ENCODE results near the gene S100A8. TPM values are rescaled to one million over a fixed set of nuclear protein-coding genes. Genes with fewer than 3 reads are reported as not detected.

The S100A8 gene
- total RNA-seq, 1 donor from 2014 or later, result 40.7 TPM

DNA sequence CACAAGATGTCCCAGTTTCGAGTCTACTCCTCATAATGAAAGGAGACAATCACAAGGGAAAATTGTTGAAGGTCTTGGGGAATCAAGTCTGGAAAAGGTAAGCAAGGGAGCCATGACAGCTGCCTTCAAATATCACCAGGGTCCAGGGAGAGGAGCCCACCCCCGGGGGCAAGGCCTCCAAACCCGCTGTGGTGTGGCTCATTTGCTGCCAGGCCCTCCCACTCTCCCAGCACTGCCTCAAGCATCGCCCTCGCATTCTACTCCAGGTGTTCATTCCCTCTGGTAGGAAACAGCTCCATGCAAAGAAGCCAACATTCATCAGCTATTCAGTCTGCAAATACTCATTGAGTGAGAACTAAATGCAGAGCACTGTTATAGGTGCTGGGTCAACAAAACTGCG is 24.6 kb downstream of the S100A8 start:
- ATAC-seq, result no peak
- intact Hi-C loops (cut with micrococcal nuclease), result no loop called here
- DNase-seq, result no peak

DNA sequence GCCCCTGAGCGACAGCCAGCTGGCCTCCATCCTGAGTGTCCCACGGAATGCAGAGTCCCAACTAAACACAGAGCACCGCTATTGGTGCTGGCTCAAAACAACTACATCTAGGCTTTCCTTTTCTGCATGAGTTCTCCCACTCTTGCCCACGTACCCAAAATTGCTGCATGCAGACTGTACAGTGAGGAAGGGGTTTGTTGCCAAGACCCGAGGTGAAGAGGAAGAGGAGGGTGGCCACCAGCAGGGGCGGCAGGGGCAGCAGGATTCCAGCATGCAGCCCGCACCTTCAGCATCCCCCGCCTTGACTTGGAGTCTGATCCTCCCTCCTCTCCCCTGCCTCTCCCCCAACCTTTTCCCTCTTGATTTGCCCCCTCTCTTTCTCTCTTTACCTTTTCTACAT is 25.2 kb downstream of the S100A8 start:
- intact Hi-C loops (cut with micrococcal nuclease), result no loop called here
- no peak for ATAC-seq
- no peak for DNase-seq

DNA sequence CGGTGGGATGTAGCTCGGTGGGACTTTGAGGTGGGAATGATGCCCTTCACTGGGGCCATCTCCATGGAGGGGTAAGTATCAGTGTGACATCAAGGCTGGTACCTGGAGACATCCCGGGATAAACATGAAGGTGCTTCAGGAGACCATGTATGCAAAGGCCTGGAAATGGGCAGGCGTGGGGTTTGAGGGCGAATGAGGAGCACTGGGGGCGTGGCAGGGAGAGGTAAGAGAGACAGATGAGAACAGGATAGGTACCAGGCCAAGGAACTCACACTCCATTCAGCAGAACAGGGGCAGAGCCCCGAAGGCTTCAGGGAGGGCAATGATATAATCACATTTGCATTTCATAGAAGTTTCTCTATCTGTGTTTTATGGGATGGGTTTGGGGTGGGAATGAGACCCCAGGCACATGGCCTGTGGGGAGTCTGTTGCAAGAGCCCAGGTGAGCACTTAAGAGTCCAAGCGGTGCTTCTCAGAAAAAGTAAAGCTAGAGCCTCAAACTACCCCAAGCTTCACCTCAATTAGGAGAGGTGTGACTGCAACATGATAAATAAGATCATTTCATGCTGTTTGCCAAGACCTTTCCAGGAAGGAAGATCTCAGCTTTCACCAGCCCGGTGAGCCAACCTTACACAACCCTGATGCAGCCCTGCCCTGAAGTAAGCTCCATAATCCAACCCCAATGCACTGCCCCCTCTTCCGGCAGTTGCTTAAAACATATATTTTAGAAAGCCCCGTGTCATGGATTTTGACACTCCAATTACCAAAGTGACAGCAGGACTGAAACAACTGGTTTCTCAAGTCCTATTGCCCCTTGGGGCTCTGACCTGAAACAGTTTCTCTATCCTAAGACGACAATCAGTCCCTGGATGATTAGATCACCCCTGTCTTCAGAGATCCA is 25.9 kb downstream of the S100A8 start:
- intact Hi-C loops (cut with micrococcal nuclease), result no loop called here
- ATAC-seq (no peak), DNase-seq (no peak)

DNA sequence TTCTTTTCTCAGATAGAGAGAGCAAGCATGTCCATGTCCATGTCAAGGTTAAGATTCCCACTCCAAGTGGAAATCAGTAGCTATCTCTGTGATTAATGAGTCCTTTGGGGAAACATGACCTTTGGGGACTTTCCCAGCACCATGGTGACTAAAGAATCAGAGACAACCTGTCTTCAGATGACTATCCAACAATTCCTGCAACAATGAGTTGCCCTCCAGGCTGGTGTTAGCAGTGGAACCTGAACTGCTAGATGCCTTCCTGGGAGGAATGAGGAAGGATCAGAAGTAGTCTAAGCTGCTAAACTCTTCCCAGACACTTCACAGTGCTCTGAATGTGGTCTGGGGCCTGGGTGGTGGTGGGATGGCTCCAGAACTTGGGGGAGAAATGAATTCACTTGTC is 26.7 kb downstream of the S100A8 start:
- intact Hi-C loops (cut with micrococcal nuclease), result no loop called here
- no peak for ATAC-seq
- DNase-seq, result no peak

DNA sequence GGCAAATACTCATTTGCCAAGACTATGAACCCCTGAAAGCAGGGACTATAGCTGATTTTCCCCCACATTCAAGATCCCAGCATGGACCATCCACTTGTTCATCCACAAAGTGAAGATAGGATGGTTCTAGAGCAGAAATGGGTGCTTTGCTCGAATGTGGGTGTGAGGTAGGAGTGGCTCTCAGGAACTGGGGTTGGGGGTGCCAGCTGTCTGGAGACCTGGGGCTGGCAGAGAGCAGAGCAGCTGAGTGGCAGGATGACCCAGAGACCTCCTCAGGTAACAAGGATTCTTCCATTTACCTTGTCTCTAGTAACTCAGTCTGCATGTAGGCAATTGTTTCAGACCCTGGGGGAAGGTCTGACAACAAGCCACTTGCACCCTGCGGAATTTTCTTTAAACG is 27.2 kb downstream of the S100A8 start:
- no peak for ATAC-seq
- DNase-seq, result no peak
- intact Hi-C loops (cut with micrococcal nuclease), result no loop called here

DNA sequence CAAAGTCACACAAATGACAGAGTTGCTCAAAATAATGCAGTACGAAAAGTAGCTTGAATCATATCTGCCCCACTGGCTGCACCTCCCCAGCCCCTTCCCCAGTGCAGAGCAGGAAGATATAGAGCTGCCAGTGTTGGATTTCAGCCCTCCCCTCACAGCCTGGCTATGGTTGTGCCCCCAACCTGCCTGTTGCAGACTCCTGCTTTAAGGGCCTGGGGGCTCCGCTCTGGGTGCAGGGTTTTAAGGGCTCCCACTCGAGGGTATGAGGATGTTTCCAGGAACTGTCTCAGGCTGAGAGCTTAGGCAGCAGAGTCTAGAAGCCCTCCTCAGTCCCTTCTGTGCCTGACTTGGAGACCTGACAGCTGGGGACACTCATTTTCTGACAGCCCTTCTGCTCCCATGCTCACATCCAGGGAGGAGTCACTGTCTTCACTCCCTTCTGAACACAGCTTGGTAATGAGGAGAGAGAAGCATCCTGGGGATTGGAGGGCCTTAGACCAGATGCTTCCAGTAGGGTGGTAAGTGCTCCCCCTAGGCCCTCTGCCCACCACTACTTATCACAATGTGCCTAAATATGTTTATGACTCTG is 28.6 kb downstream of the S100A8 start:
- ATAC-seq, result no peak
- intact Hi-C loops (cut with micrococcal nuclease), result no loop called here
- DNase-seq, result no peak

DNA sequence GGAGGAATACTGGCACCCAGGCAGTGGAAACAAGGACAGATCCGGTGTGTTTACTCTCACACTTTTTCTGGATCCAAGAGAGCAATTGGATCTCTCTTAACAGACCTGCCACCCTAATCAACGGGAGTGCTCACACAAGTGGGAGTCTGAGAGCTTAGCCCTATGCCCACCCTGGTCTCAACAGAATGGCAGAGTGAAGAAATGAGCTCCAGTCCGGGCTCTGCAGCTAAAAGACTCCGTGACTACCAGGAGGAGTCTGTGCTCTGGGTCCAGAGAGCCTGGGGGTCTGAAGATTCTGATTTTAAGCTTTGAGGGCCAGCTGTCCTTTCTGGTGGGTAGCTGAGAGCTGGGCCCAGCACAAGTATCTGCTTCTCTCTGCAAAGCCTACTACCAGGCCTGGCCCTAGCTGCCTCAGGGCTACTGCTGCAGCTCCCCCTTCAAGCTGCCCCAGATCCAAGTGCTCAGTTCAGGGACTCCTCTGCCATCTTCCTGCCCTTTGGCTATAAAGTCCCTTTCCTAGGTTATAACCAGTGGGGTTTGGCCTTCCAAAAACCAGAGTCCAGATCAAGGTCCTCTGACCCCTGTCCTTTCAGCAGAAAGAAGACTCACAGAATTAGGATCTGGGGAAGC is 29.3 kb downstream of the S100A8 start:
- ATAC-seq (no peak), DNase-seq (no peak)
- intact Hi-C loops (cut with micrococcal nuclease), result no loop called here

DNA sequence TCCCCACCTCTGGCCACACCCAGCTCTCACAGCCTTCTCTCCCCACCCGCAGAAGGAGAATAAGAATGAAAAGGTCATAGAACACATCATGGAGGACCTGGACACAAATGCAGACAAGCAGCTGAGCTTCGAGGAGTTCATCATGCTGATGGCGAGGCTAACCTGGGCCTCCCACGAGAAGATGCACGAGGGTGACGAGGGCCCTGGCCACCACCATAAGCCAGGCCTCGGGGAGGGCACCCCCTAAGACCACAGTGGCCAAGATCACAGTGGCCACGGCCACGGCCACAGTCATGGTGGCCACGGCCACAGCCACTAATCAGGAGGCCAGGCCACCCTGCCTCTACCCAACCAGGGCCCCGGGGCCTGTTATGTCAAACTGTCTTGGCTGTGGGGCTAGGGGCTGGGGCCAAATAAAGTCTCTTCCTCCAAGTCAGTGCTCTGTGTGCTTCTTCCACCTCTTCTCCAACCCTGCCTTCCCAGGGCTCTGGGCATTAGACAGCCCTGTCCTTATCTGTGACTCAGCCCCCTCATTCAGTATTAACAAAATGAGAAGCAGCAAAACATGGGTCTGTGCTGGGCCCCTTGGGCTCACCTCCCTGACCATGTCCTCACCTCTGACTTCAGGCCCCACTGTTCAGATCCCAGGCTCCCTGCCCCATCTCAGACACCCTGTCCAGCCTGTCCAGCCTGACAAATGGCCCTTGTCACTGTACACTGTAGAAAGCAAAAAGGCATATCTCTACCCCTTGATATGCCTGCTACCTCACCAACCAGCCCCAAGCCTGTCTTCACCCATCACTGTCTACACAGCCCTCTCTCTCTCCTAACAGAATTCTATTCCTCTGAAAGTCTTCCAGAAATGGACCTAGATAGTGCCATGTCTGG is 30.0 kb downstream of the S100A8 start:
- intact Hi-C loops (cut with micrococcal nuclease), result no loop called here
- DNase-seq (no peak), ATAC-seq (peak; percentile 14)

DNA sequence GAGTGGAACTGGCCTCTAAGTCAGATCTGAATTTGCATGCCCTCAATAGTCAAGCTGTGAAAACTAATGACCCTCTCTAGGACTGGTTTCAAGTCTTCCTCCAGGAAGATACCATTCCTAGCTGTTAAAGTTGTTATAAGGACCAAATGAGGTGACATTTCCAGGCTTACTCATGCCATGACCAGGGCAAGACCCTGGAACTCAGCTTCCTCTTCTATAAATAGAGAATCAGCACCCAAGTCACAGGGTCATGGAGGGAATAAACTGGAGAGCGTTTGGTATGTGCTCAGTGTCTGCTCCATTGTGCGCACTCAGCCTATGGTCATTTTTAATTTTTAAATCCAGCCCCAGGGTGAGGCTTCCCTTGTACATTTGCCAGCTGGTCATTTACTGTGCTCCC is 30.7 kb downstream of the S100A8 start:
- ATAC-seq (peak; percentile 45), DNase-seq (no peak)
- intact Hi-C loops (cut with micrococcal nuclease), result no loop called here

DNA sequence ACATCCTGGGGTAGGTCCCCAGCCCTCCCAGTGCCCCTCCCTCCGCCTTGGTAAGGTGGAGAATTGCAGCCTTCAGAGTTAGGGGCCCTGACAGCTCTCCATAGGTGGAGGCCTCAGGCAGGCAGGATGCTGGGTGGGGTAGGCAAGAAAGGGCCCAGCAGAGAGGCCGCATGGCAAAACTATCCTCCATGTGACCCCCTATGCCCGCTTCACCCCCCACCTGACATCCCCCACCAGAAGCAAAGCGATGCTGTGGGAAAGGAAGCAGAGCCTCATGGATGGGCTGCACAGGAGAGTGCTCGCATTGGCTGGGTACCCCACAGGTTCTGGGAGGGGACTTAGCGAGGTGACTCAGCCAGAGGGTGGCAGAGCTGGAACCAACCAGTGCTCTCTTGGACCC is 31.6 kb downstream of the S100A8 start:
- intact Hi-C loops (cut with micrococcal nuclease), result no loop called here
- no peak for ATAC-seq
- no peak for DNase-seq

DNA sequence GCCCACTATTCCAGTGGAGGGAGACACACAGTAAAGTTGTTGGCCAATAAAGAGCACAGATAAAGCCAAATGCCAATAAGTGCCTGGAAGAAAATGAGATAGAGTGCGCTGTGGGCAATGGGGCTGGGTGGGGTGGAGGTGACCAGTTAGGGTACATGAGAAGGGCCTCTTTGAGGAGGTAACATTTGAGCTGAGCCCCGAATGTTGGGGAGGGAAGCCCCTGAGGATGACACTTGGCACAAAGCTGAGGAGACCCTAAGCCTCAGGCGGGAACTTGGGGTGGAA is 32.2 kb downstream of the S100A8 start:
- intact Hi-C loops (cut with micrococcal nuclease), result no loop called here
- ATAC-seq (no peak), DNase-seq (no peak)

DNA sequence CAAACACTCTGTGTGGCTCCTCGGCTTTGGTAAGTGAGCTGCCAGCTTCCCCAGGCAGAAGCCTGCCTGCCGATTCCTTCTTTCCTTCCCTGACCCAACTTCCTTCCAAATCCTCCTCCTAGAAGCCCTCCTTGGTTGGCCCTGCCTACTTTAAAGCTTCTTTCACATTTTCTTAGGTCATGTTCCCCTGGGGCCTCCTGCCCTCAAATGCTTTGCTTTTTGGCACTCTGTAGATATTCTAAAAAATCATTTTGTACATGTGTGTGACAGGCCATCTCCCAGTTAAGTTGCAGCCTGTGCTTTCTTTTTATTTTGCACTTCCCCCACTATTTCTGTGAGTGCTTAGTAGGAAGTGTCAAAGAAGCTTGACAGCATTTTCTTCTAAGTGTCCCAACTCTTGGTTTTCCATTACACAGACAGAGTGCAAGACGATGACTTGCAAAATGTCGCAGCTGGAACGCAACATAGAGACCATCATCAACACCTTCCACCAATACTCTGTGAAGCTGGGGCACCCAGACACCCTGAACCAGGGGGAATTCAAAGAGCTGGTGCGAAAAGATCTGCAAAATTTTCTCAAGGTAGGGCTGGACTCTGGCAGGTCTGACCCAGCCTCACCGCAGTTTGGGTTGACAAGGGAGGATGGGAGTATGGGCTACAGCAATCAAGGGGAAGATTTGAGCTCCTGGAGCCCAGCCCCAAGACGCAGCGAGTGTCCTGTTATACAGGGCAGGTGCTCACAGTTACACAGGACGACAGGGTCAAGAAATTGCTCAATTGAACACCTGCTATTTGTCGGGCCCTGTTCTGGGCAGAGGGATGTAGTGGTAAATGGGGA is 32.8 kb downstream of the S100A8 start, which contains the start of gene S100A9:
TSS of gene S100A9 (plus strand) at position 2 of the 838 bp plus-strand sequence. CDS start at position 432, 430 bp downstream.
- ATAC-seq (no peak), DNase-seq (no peak)
- intact Hi-C loops (cut with micrococcal nuclease), result no loop called here

DNA sequence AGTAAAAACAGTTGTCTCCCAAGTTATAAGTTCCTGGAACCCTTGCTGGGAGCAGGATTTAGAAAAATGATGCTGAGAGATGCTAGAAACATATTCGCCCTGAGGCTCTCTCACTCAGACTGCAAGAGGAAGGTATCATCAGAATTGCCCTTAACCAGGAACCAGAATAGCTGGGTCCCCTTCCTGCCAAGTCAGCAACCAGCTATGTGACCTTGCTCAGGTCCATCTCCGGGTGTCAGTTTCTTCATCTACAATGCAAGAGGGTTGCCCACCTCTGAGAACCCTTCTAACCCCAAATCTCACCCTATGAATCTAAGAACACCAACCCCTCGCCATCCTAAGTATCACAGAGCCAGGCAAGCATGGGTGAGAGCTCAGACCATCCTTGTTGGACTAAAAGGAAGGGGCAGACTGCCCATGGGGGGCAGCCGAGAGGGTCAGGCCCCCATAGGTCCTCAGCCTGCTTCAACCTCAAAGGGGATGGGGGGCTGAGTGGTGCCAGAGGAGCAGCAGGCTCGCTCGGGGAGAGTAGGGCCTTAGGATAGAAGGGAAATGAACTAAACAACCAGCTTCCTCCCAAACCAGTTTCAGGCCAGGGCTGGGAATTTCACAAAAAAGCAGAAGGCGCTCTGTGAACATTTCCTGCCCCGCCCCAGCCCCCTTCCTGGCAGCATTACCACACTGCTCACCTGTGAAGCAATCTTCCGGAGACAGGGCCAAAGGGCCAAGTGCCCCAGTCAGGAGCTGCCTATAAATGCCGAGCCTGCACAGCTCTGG is 33.6 kb downstream of the S100A8 start:
- peak; percentile 74 for DNase-seq
- intact Hi-C loops (cut with micrococcal nuclease), result no loop called here
- peak; percentile 73 for ATAC-seq

DNA sequence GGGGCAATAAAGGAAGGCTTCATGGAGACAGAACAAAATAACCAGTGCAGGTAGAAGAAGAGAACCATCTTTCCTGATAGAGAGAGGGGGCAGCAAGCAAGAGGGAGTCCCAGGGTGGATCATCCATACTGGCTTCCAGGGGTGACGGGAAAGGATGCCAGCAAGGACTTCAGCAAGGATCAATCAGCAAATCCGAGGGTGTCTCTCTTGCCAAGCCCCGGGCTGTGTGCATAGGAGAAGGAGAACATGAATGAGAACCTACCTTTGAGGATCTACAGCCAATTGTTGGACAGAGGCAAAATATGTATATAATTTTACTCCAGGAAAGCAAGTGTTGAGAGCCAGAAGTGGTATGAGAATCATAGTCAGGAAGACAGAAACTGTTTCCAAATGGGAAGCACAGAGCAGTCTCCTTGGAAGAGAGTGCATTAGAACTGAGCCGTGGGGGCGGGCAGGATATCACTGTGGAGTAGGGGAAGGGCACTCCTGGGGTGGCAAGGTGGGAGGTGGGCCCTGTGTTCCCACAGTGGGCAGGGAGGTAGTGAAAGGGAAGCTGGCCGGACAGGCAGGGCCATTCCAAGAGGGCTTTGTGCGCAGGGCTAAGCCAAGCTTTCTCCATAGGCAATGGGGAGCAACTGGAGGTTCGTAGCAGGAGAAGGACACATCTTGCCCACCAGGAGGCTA is 34.3 kb downstream of the S100A8 start:
- ATAC-seq, result no peak

DNA sequence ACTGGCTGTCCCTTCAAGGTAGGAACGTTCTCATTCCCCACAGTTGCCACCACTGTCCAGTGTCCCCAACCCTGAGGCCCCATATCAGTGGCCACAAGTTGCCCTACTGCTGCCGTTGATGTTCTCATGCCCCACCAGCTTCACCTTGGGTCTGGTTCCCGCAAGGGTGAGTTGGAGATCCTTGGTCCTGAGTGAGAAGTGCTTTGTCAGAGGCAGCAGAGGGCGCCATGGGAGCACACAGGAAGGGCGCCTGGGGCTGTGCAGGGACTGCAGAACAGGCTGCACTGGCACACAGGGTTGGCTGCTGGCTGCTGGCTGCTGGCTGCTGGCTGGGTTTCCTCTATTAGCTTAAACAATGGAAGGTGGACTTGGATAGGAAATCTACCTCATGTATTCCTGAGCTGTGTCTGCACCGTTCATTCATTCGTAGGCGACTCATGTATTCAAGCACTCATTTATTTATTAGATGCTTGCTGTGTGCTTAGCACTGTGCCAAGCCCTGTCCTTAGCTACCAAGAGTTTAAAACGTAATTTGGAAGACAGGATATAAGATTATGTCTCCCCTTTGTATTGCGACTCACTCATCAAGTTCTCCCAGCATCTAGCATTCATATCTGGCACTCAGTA is 35.3 kb downstream of the S100A8 start:
- intact Hi-C loops (cut with micrococcal nuclease), result no loop called here
- DNase-seq, result peak; percentile 65
- ATAC-seq, result peak; percentile 65

More for the DNA sequence above, 34.3 kb downstream of the S100A8 start:
- intact Hi-C loops (cut with micrococcal nuclease), result no loop called here
- no peak for DNase-seq

DNA sequence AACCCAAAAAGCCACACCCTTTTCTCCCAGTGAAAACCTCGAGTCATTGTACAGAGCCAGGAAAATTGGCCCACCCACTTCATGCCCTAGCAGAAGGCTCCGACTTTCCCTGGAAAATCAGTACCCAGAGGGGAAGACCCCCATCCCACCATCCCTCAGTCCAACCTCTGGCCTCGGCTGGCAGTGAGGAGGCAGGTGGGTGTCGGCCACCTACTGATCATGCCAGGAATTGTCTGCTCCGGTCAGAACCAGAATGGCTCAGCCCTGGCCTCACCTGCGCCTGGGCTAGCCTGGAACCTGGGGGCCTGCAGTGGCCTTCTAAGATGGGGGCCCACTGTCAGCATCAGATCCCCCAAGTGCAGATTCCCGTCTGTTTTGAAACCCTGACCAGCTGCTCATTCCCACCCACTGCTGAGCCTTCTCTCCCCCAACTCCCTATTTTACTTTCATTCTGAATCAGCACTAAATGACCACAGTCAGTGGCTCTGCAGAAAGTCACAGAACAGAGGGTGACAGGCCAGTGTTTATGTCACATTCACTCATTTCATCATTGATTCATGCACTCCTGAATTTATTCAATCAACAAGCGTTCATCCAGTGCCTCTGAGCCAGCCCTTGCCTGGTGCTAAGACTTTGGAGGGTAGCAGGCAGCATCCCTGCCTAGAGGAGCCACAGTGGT is 36.2 kb downstream of the S100A8 start:
- intact Hi-C loops (cut with micrococcal nuclease), result no loop called here
- no peak for DNase-seq
- no peak for ATAC-seq

All from left ventricle myocardium superior (tissue), 1 donor.